C4-2B (cell line): ENCODE data around the gene GSK3B.

ENCODE experiments used
- CTCF ChIP-seq: fragments of 450-650 bp; conservative IDR thresholded peaks from 2 replicates; pipeline ENCODE4 v1.5.1; 2017; ENCODE audit warnings: mild to moderate bottlenecking
- ZFX ChIP-seq: fragments of 450-650 bp; IDR thresholded peaks from 2 replicates; pipeline ENCODE4 v1.6.1; 2017

- TF ChIP-seq CTCF, result peak; percentile 27
- no peak for TF ChIP-seq ZFX
Observed at GRCh38 chr3:120072867-120073525, 21.3 kb downstream of the GSK3B start.
